Trophoblast cell (in vitro differentiated cells and primary cell): ENCODE data around the gene TMEM9B.

Experiments used
- DNase-seq, 2 donors: peaks; one replicate each; pipeline ENCODE4 v3.0.0-alpha.2; 2016
- H2AFZ ChIP-seq: 2 replicates; pipeline ENCODE4 v1.6.1; 2013; ENCODE audit warnings: low read length, moderate library complexity, mild to moderate bottlenecking; ENCODE audit not compliant: insufficient read depth, poor library complexity
- H2AK5ac ChIP-seq: 2 replicates; pipeline ENCODE4 v1.6.1; 2013; ENCODE audit warnings: mild to moderate bottlenecking, low read length
- H2BK120ac ChIP-seq: 2 replicates; pipeline ENCODE4 v1.6.1; 2013; ENCODE audit warnings: low read length, mild to moderate bottlenecking, moderate library complexity; ENCODE audit not compliant: insufficient read depth, poor library complexity
- H2BK12ac ChIP-seq: 2 replicates; pipeline ENCODE4 v1.6.1; 2013; ENCODE audit warnings: mild to moderate bottlenecking, low read length, moderate library complexity
- H2BK5ac ChIP-seq: 2 replicates; pipeline ENCODE4 v1.6.1; 2013; ENCODE audit warnings: low read length, low read depth, moderate library complexity, mild to moderate bottlenecking; ENCODE audit not compliant: poor library complexity
- H3K14ac ChIP-seq: 2 replicates; pipeline ENCODE4 v1.6.1; 2013; ENCODE audit warnings: mild to moderate bottlenecking, low read length
- H3K18ac ChIP-seq: 2 replicates; pipeline ENCODE4 v1.6.1; 2013; ENCODE audit warnings: mild to moderate bottlenecking, low read length
- H3K23ac ChIP-seq: 2 replicates; pipeline ENCODE4 v1.6.1; 2013; ENCODE audit warnings: low read length
- H3K27ac ChIP-seq: 2 replicates; pipeline ENCODE4 v1.5.1; 2013; ENCODE audit warnings: low read depth, mild to moderate bottlenecking, inconsistent platforms, low read length, moderate library complexity
- H3K27me3 ChIP-seq: 2 replicates; pipeline ENCODE4 v1.6.1; 2013; ENCODE audit warnings: inconsistent platforms, mild to moderate bottlenecking, low read length, moderate library complexity; ENCODE audit not compliant: insufficient read depth
- H3K36me3 ChIP-seq, 2 experiments: 1 replicate in 1 of 2; 2 replicates in 1 of 2; pipeline ENCODE4 v1.6.1; 2013; ENCODE audit warnings: low read length in 2 of 2, mild to moderate bottlenecking in 2 of 2, moderate library complexity in 1 of 2; ENCODE audit not compliant: insufficient read depth in 2 of 2, control insufficient read depth in 1 of 2
- H3K4ac ChIP-seq: 2 replicates; pipeline ENCODE4 v1.6.1; 2013; ENCODE audit warnings: low read depth, mild to moderate bottlenecking, low read length, moderate library complexity
- H3K4me1 ChIP-seq, 2 experiments: 1 replicate in 1 of 2; 2 replicates in 1 of 2; pipeline ENCODE4 v1.6.1; 2013; ENCODE audit warnings: low read length in 2 of 2, mild to moderate bottlenecking in 2 of 2, moderate library complexity in 1 of 2; ENCODE audit not compliant: insufficient read depth in 2 of 2, control insufficient read depth in 1 of 2
- H3K4me2 ChIP-seq: 2 replicates; pipeline ENCODE4 v1.6.1; 2013; ENCODE audit warnings: inconsistent platforms, mild to moderate bottlenecking, low read length, moderate library complexity
- H3K4me3 ChIP-seq: 2 replicates; pipeline ENCODE4 v1.5.1; 2013; ENCODE audit warnings: mild to moderate bottlenecking, low read depth, low read length, inconsistent platforms
- H3K79me1 ChIP-seq: one replicate; pipeline ENCODE4 v1.6.1; 2013; ENCODE audit warnings: low read length
- H3K79me2 ChIP-seq: 2 replicates; pipeline ENCODE4 v1.6.1; 2013; ENCODE audit warnings: low read length, mild to moderate bottlenecking; ENCODE audit not compliant: control insufficient read depth, insufficient read depth, poor library complexity
- H3K9ac ChIP-seq: 2 replicates; pipeline ENCODE4 v1.6.1; 2013; ENCODE audit warnings: mild to moderate bottlenecking, low read length
- H3K9me3 ChIP-seq: 2 replicates; pipeline ENCODE4 v1.6.1; 2013; ENCODE audit warnings: low read depth, mild to moderate bottlenecking, control low read depth, inconsistent platforms, low read length; ENCODE audit not compliant: insufficient read depth
- H4K12ac ChIP-seq: 2 replicates; pipeline ENCODE4 v1.6.1; 2013; ENCODE audit warnings: low read depth, mild to moderate bottlenecking, low read length, moderate library complexity
- H4K8ac ChIP-seq: 2 replicates; pipeline ENCODE4 v1.6.1; 2013; ENCODE audit warnings: low read depth, mild to moderate bottlenecking, low read length, moderate library complexity
- H4K91ac ChIP-seq: one replicate; pipeline ENCODE4 v1.6.1; 2013; ENCODE audit warnings: low read depth, mild to moderate bottlenecking, low read length, moderate library complexity
- WGBS: extraction: QIAGEN DNeasy Blood & Tissue Kit; methylation state at CpG from one replicate; pipeline ENCODE4 v1.1.7; 2013; ENCODE audit warnings: missing lambda C conversion rate; ENCODE audit not compliant: insufficient read length, insufficient coverage; ENCODE audit errors: extremely low coverage; 5-methylcytosine and 5-hydroxymethylcytosine counted together

The TMEM9B gene

GRCh38 chr11:8963569-8964323 lies 496 bp downstream of the TMEM9B start:
- WGBS: no CpG with 5 or more reads among the region's 39 CpGs
- Histone ChIP-seq H3K79me1 (peaks cover 12% of the 10 kb centered on the region), H3K14ac (peak overlapping the region; percentile 72), H2BK12ac (peak overlapping the region; percentile 46), H2AFZ (peak overlapping the region; percentile 69), H3K27ac (peak overlapping the region; percentile 74), H4K12ac (peak overlapping the region; percentile 93), H3K79me2 (peaks cover 9% of the 10 kb centered on the region), H3K4me3 (peak overlapping the region; percentile 91), H4K91ac (peak overlapping the region; percentile 92), H3K36me3 (no peaks in the 10 kb centered on the region), H3K9ac (peak overlapping the region; percentile 92), H3K4ac (peak overlapping the region; percentile 94), H2AK5ac (peak overlapping the region; percentile 30), H3K4me1 (peaks cover 6 to 9% of the 10 kb centered on the region in 2 experiments), H4K8ac (peak overlapping the region; percentile 92), H3K18ac (peak overlapping the region; percentile 90), H2BK120ac (peak overlapping the region; percentile 91), H2BK5ac (peak overlapping the region; percentile 81), H3K27me3 (no peaks in the 10 kb centered on the region), H3K9me3 (no peaks in the 10 kb centered on the region), H3K23ac (peak overlapping the region; percentile 52), H3K4me2 (peak overlapping the region; percentile 73)
- DNase-seq: peak; percentile 82

GRCh38 chr11:8962841-8963240 lies 1.4 kb downstream of the TMEM9B start:
- Histone ChIP-seq H3K36me3 (no peaks in the 10 kb centered on the region), H2BK12ac (no peak overlapping the region), H3K4ac (no peak overlapping the region), H4K91ac (no peak overlapping the region), H2BK120ac (no peak overlapping the region), H3K4me3 (no peak overlapping the region), H3K27ac (no peak overlapping the region), H3K79me1 (peaks cover 12% of the 10 kb centered on the region), H2BK5ac (no peak overlapping the region), H3K4me2 (no peak overlapping the region), H3K23ac (no peak overlapping the region), H3K27me3 (no peaks in the 10 kb centered on the region), H2AK5ac (no peak overlapping the region), H3K14ac (no peak overlapping the region), H3K79me2 (peaks cover 9% of the 10 kb centered on the region), H3K9ac (no peak overlapping the region), H3K18ac (no peak overlapping the region), H4K12ac (no peak overlapping the region), H3K9me3 (no peaks in the 10 kb centered on the region), H4K8ac (no peak overlapping the region), H3K4me1 (peaks cover 6 to 9% of the 10 kb centered on the region in 2 experiments), H2AFZ (no peak overlapping the region)
- DNase-seq: no peak
- WGBS: no CpG with 5 or more reads among the region's 2 CpGs

GRCh38 chr11:8961401-8961800 lies 2.8 kb downstream of the TMEM9B start:
- no peak overlapping the region for H4K12ac ChIP-seq
- no CpG with 5 or more reads among the region's 2 CpGs for WGBS
- H3K4me2 ChIP-seq: no peak overlapping the region
- no peaks in the 10 kb centered on the region for H3K36me3 ChIP-seq
- peaks cover 9% of the 10 kb centered on the region for H3K79me2 ChIP-seq
- no peaks in the 10 kb centered on the region for H3K9me3 ChIP-seq
- no peak overlapping the region for H3K23ac ChIP-seq
- H2BK120ac ChIP-seq: no peak overlapping the region
- H4K8ac ChIP-seq: no peak overlapping the region
- H3K4me1 ChIP-seq: peaks cover 6 to 9% of the 10 kb centered on the region in 2 experiments
- DNase-seq: no peak
- H3K18ac ChIP-seq: no peak overlapping the region
- H3K9ac ChIP-seq: no peak overlapping the region
- no peak overlapping the region for H3K4me3 ChIP-seq
- no peak overlapping the region for H3K27ac ChIP-seq
- H2AK5ac ChIP-seq: no peak overlapping the region
- no peak overlapping the region for H4K91ac ChIP-seq
- H2BK12ac ChIP-seq: no peak overlapping the region
- no peaks in the 10 kb centered on the region for H3K27me3 ChIP-seq
- H2AFZ ChIP-seq: no peak overlapping the region
- peaks cover 12% of the 10 kb centered on the region for H3K79me1 ChIP-seq
- no peak overlapping the region for H3K4ac ChIP-seq
- H3K14ac ChIP-seq: no peak overlapping the region
- no peak overlapping the region for H2BK5ac ChIP-seq

GRCh38 chr11:8959546-8960166 lies 4.6 kb downstream of the TMEM9B start:
- WGBS: no CpG with 5 or more reads among the region's 2 CpGs
- Histone ChIP-seq H3K79me1 (peaks cover 11% of the 10 kb centered on the region), H3K9me3 (no peaks in the 10 kb centered on the region), H2AK5ac (no peak overlapping the region), H4K12ac (no peak overlapping the region), H4K8ac (no peak overlapping the region), H3K36me3 (peaks cover 2 to 4% of the 10 kb centered on the region in 2 experiments), H3K27me3 (no peaks in the 10 kb centered on the region), H3K14ac (no peak overlapping the region), H3K4me1 (peaks cover 5 to 6% of the 10 kb centered on the region in 2 experiments), H2AFZ (no peak overlapping the region), H2BK120ac (no peak overlapping the region), H3K4me2 (no peak overlapping the region), H3K23ac (no peak overlapping the region), H3K79me2 (peaks cover 8% of the 10 kb centered on the region), H2BK12ac (no peak overlapping the region), H3K18ac (no peak overlapping the region), H3K4ac (no peak overlapping the region), H4K91ac (no peak overlapping the region), H3K9ac (no peak overlapping the region), H3K4me3 (no peak overlapping the region), H2BK5ac (no peak overlapping the region), H3K27ac (no peak overlapping the region)
- peak; percentile 47 to 86 for DNase-seq
